Gastrocnemius medialis (tissue), 4 donors: Measurements from ENCODE around the gene MXI1. TPM values are rescaled to one million over a fixed set of nuclear protein-coding genes. Genes with fewer than 3 reads are reported as not detected.
A peak's percentile ranks its signal among the peaks of the same experiment; 100 is the strongest.

Source experiments
- ATAC-seq, 2 donors: fragments of 150-250 bp; one replicate each; pipeline ENCODE4 v1.9.1; 2016
- DNase-seq, 2 donors: peaks; one replicate each; pipeline ENCODE4 v3.0.0-alpha.2; 2019
- H3K27ac ChIP-seq, 4 donors: fragments of 200-600 bp; sonication (generic); 1 replicate in 1 of 4; 2 replicates in 3 of 4; pipeline ENCODE4 v1.5.1; 2016 to 2018; ENCODE audit warnings: mild to moderate bottlenecking in 2 of 4, moderate library complexity in 1 of 4
- H3K27me3 ChIP-seq, 3 donors: fragments of 200-600 bp; sonication (generic) in 2 of 3; 1 replicate in 1 of 3; 2 replicates in 2 of 3; pipeline versions ENCODE4 v1.5.1 to v1.6.0; 2016 to 2019; ENCODE audit warnings: mild to moderate bottlenecking in 1 of 3, moderate library complexity in 1 of 3
- H3K36me3 ChIP-seq, 2 donors: fragments of 200-600 bp; sonication (generic) in 1 of 2; one replicate each; pipeline ENCODE4 v1.5.1; 2017 to 2018
- H3K4me1 ChIP-seq, 2 donors: fragments of 200-600 bp; sonication (generic) in 1 of 2; one replicate each; pipeline ENCODE4 v1.5.1; 2016 to 2017; ENCODE audit warnings: mild to moderate bottlenecking in 2 of 2
- H3K4me3 ChIP-seq, 4 donors: fragments of 200-600 bp; sonication (generic) in 3 of 4; 1 replicate in 1 of 4; 2 replicates in 3 of 4; pipeline ENCODE4 v1.5.1; 2016 to 2019; ENCODE audit warnings: mild to moderate bottlenecking in 2 of 4
- H3K9me3 ChIP-seq, 3 donors: fragments of 200-600 bp; sonication (generic) in 2 of 3; 1 replicate in 1 of 3; 2 replicates in 2 of 3; pipeline ENCODE4 v1.5.1; 2016 to 2019
- CTCF ChIP-seq, 5 experiments: fragments of 450-650 bp in 3 of 5; fragments of 200-600 bp in 2 of 5; sonication (generic) in 2 of 5; IDR thresholded peaks in 4 of 5; conservative IDR thresholded peaks in 1 of 5; 1 replicate in 4 of 5; 2 replicates in 1 of 5; pipeline ENCODE4 v1.5.1; 2016 to 2019; ENCODE audit warnings: antibody characterized with exemption in 5 of 5, mild to moderate bottlenecking in 3 of 5, moderate library complexity in 3 of 5
- POLR2A ChIP-seq, 2 donors: fragments of 450-650 bp; IDR thresholded peaks; one replicate each; pipeline ENCODE4 v1.6.1; 2017; ENCODE audit warnings: antibody characterized with exemption in 2 of 2, mild to moderate bottlenecking in 2 of 2, moderate library complexity in 2 of 2
- in situ Hi-C, 4 donors: fragments of 200-750 bp; cut with MboI; loops; one replicate each; pipeline versions ENCODE4 v1.15.0 to v1.8.0; 2017; ENCODE audit warnings: low sequenced_read_pairs in 4 of 4
- intact Hi-C: fragments of 100-400 bp; cut with DNase I; formaldehyde crosslinking; loops from one replicate; pipeline ENCODE4 v1.15.1; 2023; ENCODE audit warnings: low total_unique reads
- total RNA-seq, 4 donors: library from RNA; depleted of rRNA; stranded (reverse); fragments of >200 nt; gene quantifications; one replicate each; pipeline versions ENCODE4 v1.1.0 to v1.2.3, GENCODE V29; 2016

Gene MXI1
- total RNA-seq, 4 donors from 2014 or later, result 35.9 to 67.8 (median 53.9) TPM

GRCh38 chr10:110216240-110216639 is 8.8 kb downstream of the MXI1 start:
- Histone ChIP-seq H3K27ac (peak overlapping the region in 3 of 4 donors; percentile 31 to 71 (median 47)), H3K27me3 (no peaks in the 10 kb centered on the region), H3K36me3 (no peaks in the 10 kb centered on the region), H3K4me1 (peaks cover 6 to 31% of the 10 kb centered on the region in 2 donors), H3K9me3 (no peaks in the 10 kb centered on the region), H3K4me3 (no peak overlapping the region)
- ATAC-seq, result no peak
- DNase-seq, result no peak
- in situ Hi-C loops (loop anchor here in 1 of 4 donors (10.0 kb wide), 2 partner anchors 69 to 81 kb away; no protein-coding TSS in a partner anchor), intact Hi-C loops (no loop called here)
- no peak for TF ChIP-seq CTCF (IDR thresholded peaks at IDR 0.05 in 4 of 5, conservative IDR thresholded peaks at IDR 0.05 in 1 of 5)

GRCh38 chr10:110216942-110217661 is 9.7 kb downstream of the MXI1 start:
- in situ Hi-C loops (loop anchor here in 1 of 4 donors (10.0 kb wide), 2 partner anchors 68 to 82 kb away; no protein-coding TSS in a partner anchor), intact Hi-C loops (no loop called here)
- Histone ChIP-seq H3K36me3 (no peaks in the 10 kb centered on the region), H3K9me3 (no peaks in the 10 kb centered on the region), H3K4me1 (peaks cover 3 to 31% of the 10 kb centered on the region in 2 donors), H3K27ac (no peak overlapping the region), H3K27me3 (no peaks in the 10 kb centered on the region), H3K4me3 (no peak overlapping the region)
- DNase-seq, result no peak
- TF ChIP-seq CTCF (IDR thresholded peaks at IDR 0.05 in 4 of 5, conservative IDR thresholded peaks at IDR 0.05 in 1 of 5), result no peak
- TF ChIP-seq POLR2A (IDR thresholded peaks at IDR 0.05), result no peak
- ATAC-seq, result no peak

- in situ Hi-C loops, result loop anchor here in 1 of 4 donors (10.0 kb wide), 2 partner anchors 67 to 83 kb away; no protein-coding TSS in a partner anchor
- H3K4me3 ChIP-seq, result no peak overlapping the region
- DNase-seq (no peak), ATAC-seq (no peak)
- H3K36me3 ChIP-seq, result no peaks in the 10 kb centered on the region
- H3K27ac ChIP-seq, result no peak overlapping the region
- H3K9me3 ChIP-seq, result no peaks in the 10 kb centered on the region
- H3K27me3 ChIP-seq, result no peaks in the 10 kb centered on the region
- TF ChIP-seq CTCF (IDR thresholded peaks at IDR 0.05 in 4 of 5, conservative IDR thresholded peaks at IDR 0.05 in 1 of 5) (no peak), POLR2A (IDR thresholded peaks at IDR 0.05) (no peak)
- peaks cover 9 to 32% of the 10 kb centered on the region in 2 donors for H3K4me1 ChIP-seq
- intact Hi-C loops, result no loop called here
Measured at GRCh38 chr10:110217662-110218008, 10.2 kb downstream of the MXI1 start.

GRCh38 chr10:110218632-110219031 is 11.2 kb downstream of the MXI1 start:
- Histone ChIP-seq H3K4me3 (no peak overlapping the region), H3K36me3 (no peaks in the 10 kb centered on the region), H3K9me3 (no peaks in the 10 kb centered on the region), H3K27ac (no peak overlapping the region), H3K27me3 (no peaks in the 10 kb centered on the region), H3K4me1 (peaks cover 9 to 32% of the 10 kb centered on the region in 2 donors)
- in situ Hi-C loops, result loop anchor here in 1 of 4 donors (10.0 kb wide), 2 partner anchors 66 to 84 kb away; no protein-coding TSS in a partner anchor
- TF ChIP-seq CTCF (IDR thresholded peaks at IDR 0.05 in 4 of 5, conservative IDR thresholded peaks at IDR 0.05 in 1 of 5), result no peak
- no peak for TF ChIP-seq POLR2A (IDR thresholded peaks at IDR 0.05)
- no peak for ATAC-seq
- intact Hi-C loops, result no loop called here
- no peak for DNase-seq
